Adipocyte (in vitro differentiated cells): ENCODE measurements around the gene OSBPL5.

Experiments
- DNase-seq: peaks from one replicate; pipeline ENCODE4 v3.0.0-alpha.2; 2015; ENCODE audit warnings: low read depth
- H3K27me3 ChIP-seq: replicated peaks from 2 replicates; pipeline ENCODE4 v1.7.0; 2013; ENCODE audit warnings: mild to moderate bottlenecking, low read length, moderate library complexity; ENCODE audit not compliant: control insufficient read depth, insufficient read depth
- H3K36me3 ChIP-seq: 2 replicates; pipeline ENCODE4 v1.7.0; 2013; ENCODE audit warnings: low read length, mild to moderate bottlenecking, moderate library complexity; ENCODE audit not compliant: control insufficient read depth, insufficient read depth, severe bottlenecking
- H3K4me1 ChIP-seq: 2 replicates; pipeline ENCODE4 v1.7.0; 2013; ENCODE audit warnings: mild to moderate bottlenecking, low read length, moderate library complexity; ENCODE audit not compliant: control insufficient read depth, insufficient read depth
- H3K4me3 ChIP-seq: 2 replicates; pipeline ENCODE4 v1.7.0; 2013; ENCODE audit warnings: mild to moderate bottlenecking, low read length, moderate library complexity
- H3K9ac ChIP-seq: 2 replicates; pipeline ENCODE4 v1.7.0; 2013; ENCODE audit warnings: mild to moderate bottlenecking, low read length, moderate library complexity
- H3K9me3 ChIP-seq: 2 replicates; pipeline ENCODE4 v1.7.0; 2013; ENCODE audit warnings: mild to moderate bottlenecking, low read length, moderate library complexity; ENCODE audit not compliant: control insufficient read depth

OSBPL5 gene

DNA sequence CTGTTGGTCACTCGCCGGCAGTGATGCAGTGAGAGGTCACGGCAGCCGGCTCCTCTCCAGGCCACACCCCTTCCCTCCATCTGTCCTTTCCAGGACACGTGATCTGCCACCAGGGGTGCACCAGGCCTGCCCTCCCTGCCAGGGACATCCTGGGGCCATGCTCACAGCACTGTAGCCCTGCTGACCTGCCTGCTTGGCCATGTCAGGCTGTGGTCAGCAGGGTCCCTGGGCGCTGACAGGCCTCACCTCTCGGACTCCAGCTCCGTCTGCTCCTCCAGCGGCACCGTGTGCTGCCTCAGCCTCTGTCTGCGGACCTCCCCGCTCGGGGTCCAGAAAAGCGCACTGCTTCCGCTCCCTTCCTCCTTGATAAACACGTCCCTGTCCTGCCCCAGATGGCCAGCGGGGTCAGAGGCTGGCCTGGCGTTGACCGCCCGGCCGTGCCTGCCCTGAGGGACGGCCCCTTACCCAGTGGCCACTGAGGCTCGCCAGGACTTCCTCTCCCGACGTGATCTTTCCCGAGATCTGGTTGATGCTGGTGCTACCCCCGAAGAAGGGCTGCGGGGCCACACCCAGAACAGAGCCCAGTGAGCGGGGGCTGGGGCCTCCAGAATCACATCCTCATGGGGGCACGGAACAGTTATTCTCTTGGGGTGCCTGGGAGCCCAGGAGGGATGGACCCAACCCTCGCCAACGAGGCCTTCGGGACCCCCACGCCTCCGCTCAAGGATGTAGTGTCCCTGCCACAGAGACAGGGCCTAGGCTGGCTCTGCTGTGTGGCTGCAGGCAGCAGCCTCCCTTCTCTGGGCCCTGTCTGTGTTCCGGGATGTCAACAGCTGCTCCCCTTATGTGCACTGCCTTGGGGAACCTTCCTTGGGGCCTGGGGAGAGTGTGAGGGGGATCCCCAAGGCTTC is 71.6 kb downstream of the OSBPL5 start:
- Histone ChIP-seq H3K4me3 (no peak overlapping the region), H3K9ac (no peak overlapping the region), H3K36me3 (peaks cover 14% of the 10 kb centered on the region), H3K9me3 (no peaks in the 10 kb centered on the region), H3K27me3 (no peaks in the 10 kb centered on the region), H3K4me1 (peaks cover 15% of the 10 kb centered on the region)
- DNase-seq = no peak

DNA sequence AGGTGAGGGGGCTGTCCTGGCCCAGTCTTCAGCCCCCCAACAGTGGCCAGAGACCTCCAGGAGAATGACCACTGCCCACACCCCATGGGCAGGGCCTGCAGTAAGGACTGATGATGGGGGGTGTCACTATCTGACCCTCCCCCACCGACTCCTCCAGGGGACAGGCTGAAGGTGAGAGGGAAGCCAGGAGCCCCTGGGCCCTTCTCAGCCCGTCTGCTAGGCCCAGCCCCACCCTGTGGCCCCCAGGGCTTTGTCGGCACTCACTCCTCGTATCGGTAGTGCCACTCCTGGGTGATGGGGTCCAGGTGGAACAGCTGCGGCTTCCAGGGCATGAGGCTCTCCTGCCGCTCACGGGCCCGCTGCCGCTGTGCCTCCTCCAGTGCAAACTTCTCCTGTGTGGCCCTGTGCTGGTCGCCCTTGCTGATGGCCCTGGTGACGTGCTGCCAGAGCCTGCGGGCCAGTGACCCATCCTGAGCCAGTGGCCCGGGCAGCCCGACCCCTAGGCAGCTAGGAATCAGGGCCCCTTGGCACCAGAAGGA is 72.4 kb downstream of the OSBPL5 start:
- Histone ChIP-seq H3K27me3 (no peaks in the 10 kb centered on the region), H3K9ac (no peak overlapping the region), H3K9me3 (no peaks in the 10 kb centered on the region), H3K4me3 (no peak overlapping the region), H3K36me3 (peaks cover 13% of the 10 kb centered on the region), H3K4me1 (peaks cover 15% of the 10 kb centered on the region)
- DNase-seq = no peak

DNA sequence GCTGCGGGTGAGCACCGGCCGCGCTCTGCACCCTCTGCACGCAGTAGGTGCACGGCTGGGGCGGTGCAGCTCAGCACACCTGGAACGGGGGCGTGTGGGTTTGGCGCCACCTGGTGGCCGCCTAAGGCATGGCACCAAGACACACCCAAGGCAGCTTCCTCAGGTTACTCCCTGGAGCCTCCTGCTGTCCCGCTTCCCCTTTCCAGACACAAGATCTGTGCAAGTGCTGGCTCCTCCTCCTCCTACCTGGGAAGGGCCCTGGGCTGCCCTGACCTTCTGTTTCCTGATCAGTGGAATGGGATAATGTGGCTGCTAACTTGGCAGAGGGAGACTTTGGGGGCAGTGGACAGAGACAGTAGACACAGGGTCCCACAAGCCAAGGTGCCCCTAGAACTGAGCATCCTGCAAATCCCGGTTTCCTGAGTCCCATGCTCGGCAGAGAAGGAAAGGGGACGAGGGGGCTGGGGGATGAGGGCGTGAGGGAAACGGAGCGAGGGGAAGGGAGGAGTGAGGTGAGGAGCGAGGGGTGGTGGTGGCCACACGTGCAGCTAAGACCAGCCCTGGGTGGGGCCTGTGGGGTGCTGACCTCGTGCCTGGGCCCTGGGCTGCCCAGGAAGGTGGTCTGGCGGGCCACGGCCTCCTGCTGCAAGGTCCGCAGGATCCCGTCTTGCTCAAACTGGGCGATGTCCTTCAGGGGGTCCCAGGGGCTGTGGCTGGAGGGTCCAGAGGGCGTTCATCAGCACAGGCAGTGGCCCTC is 73.1 kb downstream of the OSBPL5 start:
- peak; percentile 69 for DNase-seq
- peaks cover 10% of the 10 kb centered on the region for H3K36me3 ChIP-seq
- no peak overlapping the region for H3K4me3 ChIP-seq
- H3K27me3 ChIP-seq = no peaks in the 10 kb centered on the region
- no peak overlapping the region for H3K9ac ChIP-seq
- H3K9me3 ChIP-seq = no peaks in the 10 kb centered on the region
- H3K4me1 ChIP-seq = peaks cover 15% of the 10 kb centered on the region

DNA sequence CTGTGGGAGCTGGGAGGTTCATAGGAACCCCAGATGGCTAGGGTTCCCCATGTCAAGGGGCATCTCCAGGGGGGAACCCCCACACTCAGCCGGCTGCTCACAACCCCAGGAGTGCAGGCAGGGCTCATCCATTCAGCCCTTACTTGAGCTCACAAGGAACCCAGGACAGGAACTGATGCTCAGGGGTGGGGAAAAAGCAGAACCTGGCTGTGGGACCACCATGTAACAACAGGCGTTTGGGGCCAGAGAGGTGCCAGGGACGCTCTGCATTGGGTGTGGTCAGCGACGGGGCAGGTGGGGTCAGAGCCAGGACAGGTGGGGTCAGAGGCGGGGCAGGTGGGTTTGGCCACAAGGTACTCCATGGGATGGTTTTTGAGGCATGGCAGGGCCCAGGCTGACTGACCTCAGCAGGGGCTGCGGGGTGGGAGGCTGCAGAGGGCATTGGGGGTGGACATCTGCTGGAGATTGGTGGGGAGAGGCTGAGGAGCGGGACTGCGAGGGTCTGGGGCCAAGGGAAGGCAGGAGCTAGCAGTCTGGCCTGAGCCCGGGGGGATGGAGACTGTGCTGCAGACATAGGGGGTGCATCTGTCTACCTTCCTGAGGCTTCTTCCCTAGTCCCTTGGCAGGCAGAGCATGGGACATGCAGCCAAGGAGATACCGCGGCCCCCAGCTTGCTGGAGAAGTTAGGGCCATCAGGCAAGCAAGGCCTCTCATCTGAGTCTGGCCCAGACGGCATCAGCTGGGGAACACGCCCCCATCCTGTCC is 73.8 kb downstream of the OSBPL5 start:
- Histone ChIP-seq H3K36me3 (peaks cover 10% of the 10 kb centered on the region), H3K4me3 (no peak overlapping the region), H3K27me3 (no peaks in the 10 kb centered on the region), H3K4me1 (peaks cover 15% of the 10 kb centered on the region), H3K9me3 (no peaks in the 10 kb centered on the region), H3K9ac (no peak overlapping the region)
- DNase-seq = no peak

DNA sequence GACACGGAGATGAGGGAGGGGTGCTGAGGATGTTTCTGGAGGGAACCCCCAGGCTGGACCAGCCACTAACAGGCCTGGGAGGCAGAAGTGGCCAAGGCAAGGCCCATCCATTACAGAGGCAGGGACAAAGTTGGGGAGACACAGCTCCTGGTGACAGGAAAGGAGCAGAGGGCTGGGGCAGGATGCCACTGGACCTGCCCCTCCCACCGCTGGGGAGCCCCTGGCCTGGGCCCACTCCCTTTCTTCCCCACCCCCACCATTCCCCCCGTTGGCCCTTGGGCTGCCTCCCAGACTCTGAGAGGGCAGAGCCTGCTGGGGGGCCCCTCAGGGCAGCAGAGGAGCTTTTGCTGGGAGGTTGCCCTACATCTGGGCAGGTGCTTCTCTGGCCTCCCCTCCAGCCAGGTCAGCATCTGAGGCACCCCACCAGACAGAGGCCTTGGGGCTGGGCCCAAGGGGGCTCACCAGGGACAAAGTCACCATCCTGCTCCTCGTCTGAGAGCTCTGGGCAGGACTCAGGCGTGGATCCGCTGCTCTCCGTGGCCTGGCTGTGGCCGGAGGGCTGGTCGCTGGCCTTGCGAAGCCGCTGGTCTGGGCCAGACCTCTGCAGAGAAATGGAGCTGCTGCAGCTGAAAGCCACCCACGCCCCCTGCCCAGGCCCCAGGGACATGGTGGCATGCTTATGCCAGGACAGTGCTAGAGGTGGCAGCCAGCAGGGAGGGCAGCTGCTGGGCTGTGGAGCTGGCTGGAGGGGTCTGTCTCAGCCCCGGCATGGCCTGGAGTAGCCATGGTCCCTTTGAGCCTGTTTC is 74.8 kb downstream of the OSBPL5 start:
- peaks cover 10% of the 10 kb centered on the region for H3K36me3 ChIP-seq
- no peak for DNase-seq
- H3K4me1 ChIP-seq = peaks cover 6% of the 10 kb centered on the region
- no peak overlapping the region for H3K9ac ChIP-seq
- H3K27me3 ChIP-seq = no peaks in the 10 kb centered on the region
- no peaks in the 10 kb centered on the region for H3K9me3 ChIP-seq
- no peak overlapping the region for H3K4me3 ChIP-seq

DNA sequence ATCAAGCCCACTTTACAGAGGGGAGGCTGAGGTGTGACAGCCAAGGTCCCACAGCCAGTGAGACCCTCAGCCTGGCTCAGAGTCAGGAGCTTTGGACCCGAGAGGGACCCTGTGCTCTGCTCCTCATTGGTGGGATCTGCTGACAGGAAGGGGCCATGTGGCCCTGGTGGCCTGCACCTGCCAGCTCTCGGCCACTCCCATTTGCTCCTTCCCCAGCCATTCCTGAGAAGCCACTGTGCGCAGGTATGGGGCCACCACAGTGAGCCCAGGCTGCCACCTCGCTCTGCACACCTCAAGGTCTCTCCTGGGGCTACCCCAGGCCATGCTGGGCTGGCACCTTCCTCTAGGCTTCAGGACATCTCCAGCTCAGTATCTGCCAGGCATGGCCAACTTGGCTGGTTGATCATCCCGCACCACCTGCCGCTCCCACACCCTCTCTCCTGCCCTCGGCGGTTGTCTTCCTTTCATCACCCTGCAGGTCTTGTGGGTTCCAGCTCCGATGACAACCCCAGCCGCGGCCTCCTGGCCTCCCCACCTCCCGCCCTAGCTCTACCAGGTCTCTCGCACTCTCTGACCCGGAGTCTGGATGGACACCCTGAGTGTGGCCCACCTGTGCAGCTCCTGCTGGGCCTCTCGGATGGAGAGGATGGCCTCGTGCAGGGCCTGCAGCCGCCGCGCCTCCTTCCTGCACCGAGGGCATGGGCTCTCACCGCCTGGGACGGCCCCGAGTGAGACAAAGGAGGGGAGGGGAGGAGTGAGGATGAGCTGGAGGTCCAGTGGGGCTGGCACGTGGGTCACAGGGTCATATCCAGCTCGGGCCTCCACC is 75.7 kb downstream of the OSBPL5 start:
- no peak for DNase-seq
- Histone ChIP-seq H3K9me3 (no peaks in the 10 kb centered on the region), H3K9ac (no peak overlapping the region), H3K36me3 (peaks cover 10% of the 10 kb centered on the region), H3K27me3 (no peaks in the 10 kb centered on the region), H3K4me3 (no peak overlapping the region), H3K4me1 (no peaks in the 10 kb centered on the region)

DNA sequence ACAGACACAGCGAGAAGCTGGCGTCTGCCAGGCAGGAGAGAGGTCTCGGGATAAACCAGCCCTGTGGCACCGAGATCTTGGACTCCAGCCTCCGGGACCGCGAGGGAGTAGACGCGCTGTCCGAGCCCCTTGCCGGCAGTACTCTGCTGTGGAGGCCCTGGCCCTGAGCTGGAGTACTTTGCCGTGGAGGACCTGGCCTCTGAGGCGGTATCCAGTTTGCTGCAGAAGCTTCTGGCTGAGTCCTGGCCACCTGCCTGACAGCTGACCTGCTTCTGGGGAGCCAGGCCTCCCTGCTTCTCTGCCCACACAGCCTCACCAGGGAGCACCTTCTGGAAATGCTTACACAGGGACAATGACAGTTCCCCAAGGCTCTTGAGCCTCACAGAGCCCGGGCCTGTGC is 76.3 kb downstream of the OSBPL5 start:
- Histone ChIP-seq H3K4me1 (no peaks in the 10 kb centered on the region), H3K4me3 (no peak overlapping the region), H3K9ac (no peak overlapping the region), H3K27me3 (no peaks in the 10 kb centered on the region), H3K9me3 (no peaks in the 10 kb centered on the region), H3K36me3 (peaks cover 10% of the 10 kb centered on the region)
- no peak for DNase-seq

DNA sequence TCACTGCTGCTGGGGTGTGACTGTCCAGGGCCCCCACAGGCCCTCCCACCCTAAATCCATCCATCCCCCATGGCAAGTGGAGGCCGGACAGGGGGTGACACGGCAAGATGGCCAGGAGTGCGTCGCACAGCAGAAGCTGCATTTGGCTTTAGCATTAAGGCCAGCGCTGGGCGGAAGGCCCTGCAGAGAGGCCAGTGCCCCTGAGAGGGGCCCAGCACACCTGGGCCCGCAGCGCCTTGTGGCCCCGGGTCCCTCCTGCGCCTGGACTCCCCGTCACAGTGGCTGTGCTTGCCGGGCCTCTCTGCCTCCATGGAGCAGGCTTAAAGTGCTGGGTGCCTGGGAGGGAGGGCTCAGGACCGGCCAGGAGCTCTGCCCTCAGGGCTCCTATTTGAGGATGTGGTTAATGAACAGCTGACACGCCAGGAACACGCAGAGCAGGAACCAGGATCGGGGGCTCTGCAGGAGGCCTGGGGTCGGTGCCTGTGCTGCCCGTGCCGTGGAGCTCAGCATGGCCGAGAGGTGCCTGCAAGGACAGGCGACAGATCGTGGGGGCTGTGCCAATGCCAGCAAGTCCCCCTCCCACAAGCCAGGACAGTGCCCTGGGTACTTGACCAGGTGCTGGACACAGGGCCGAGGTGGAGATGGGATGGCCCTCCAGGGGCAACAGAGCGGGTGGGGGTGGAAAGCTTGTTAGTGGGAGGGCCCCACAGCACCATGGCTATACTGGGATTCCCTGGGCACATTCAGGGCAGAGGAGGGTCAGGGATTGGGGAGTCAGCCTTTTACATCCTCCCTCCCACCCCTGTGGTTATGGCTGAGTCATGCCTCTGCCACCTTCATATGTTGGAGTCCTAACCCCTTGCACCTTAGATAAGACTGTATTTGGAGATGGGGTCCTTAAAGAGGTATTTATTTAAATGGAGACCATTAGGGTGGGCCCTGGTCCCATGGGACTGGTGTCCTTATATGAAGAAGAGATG is 77.0 kb downstream of the OSBPL5 start:
- no peak overlapping the region for H3K4me3 ChIP-seq
- H3K9me3 ChIP-seq = no peaks in the 10 kb centered on the region
- H3K4me1 ChIP-seq = no peaks in the 10 kb centered on the region
- DNase-seq = no peak
- peaks cover 10% of the 10 kb centered on the region for H3K36me3 ChIP-seq
- H3K9ac ChIP-seq = no peak overlapping the region
- no peaks in the 10 kb centered on the region for H3K27me3 ChIP-seq

DNA sequence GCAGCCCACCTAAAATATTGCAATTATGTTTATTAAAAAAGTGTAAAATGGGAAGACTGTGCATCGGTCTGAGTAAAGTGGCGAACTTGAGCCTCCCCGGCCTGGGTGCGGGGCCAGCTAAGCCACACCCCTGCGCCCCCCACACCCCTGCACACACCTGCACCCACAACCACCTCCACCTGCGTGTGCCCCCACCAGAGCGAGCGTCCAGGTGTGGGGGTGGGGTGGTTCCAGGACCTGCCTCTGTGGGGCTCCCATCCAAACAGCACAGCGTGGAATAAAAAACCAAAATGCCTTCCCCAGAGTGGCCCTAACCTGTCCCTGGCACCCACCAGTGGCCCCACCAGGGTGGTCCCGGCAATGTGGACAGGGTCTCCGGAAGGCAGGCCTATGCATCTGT is 77.7 kb downstream of the OSBPL5 start:
- H3K4me1 ChIP-seq = no peaks in the 10 kb centered on the region
- H3K9me3 ChIP-seq = no peaks in the 10 kb centered on the region
- peaks cover 10% of the 10 kb centered on the region for H3K36me3 ChIP-seq
- H3K4me3 ChIP-seq = no peak overlapping the region
- H3K9ac ChIP-seq = no peak overlapping the region
- no peaks in the 10 kb centered on the region for H3K27me3 ChIP-seq
- DNase-seq = no peak
